ENCODE results near the gene BICC1. TPM values are rescaled to one million over a fixed set of nuclear protein-coding genes. Genes with fewer than 3 reads are reported as not detected.

Gene BICC1
- total and polyA plus RNA-seq, 2 of the 8 experiments (the other 6 are each of a cell fraction or from before 2014, with no cell fraction given): 0.20 to 0.73 TPM

GRCh38 chr10:58780476-58780875, 267.8 kb downstream of the BICC1 start (continued):
- no peak for TF ChIP-seq CHD7 (IDR thresholded peaks at IDR 0.05; ENCODE audit: insufficient replicate concordance, low read length)
- no peak for TF ChIP-seq RBBP5 (IDR thresholded peaks at IDR 0.05; ENCODE audit: borderline replicate concordance, low read depth, low read length)
- TF ChIP-seq TAF7 (optimal IDR thresholded peaks at IDR 0.05; ENCODE audit: borderline replicate concordance, low read depth, low read length): no peak
- no peak for TF ChIP-seq POLR2A (IDR thresholded peaks at IDR 0.05; ENCODE audit: control extremely low read depth in 1 of 2, low read depth in 2 of 2, low read length in 2 of 2)
- no peak for TF ChIP-seq SP4 (IDR thresholded peaks at IDR 0.05; ENCODE audit: low read length)
- TF ChIP-seq CHD1 (IDR thresholded peaks at IDR 0.05; ENCODE audit: low read depth, low read length): no peak
- TF ChIP-seq PHF8 (conservative IDR thresholded peaks at IDR 0.05; ENCODE audit: low read depth, low read length): no peak
